H1 (cell line): ENCODE results near the gene CLEC2A. TPM values are rescaled to one million over a fixed set of nuclear protein-coding genes. Genes with fewer than 3 reads are reported as not detected.

Experiments used
- CTCF ChIA-PET: fragments of 300-600 bp; sonication (Branson Sonifier 250); formaldehyde crosslinking; loops from one replicate; lab custom pipeline; 2021; ENCODE audit not compliant: partially characterized antibody; lab: Charles Lee
- POLR2A ChIA-PET: fragments of 300-600 bp; sonication (Branson Sonifier 250); formaldehyde crosslinking; loops from one replicate; lab custom pipeline; 2021; ENCODE audit warnings: inconsistent platforms; ENCODE audit not compliant: partially characterized antibody; lab: Charles Lee
- DNase-seq, 2 experiments: peaks; one replicate each; pipeline versions ENCODE4 v3.0.0 to v3.0.0-alpha.2; 2010 to 2022; ENCODE audit warnings: low spot score in 2 of 2, low read depth in 1 of 2, mixed read lengths in 1 of 2
- FAIRE-seq: peaks from 2 replicates; lab custom pipeline; 2011; peaks lifted over from hg19 to GRCh38; lab: Jason Lieb, UNC
- H2AFZ ChIP-seq: 2 replicates; pipeline ENCODE4 v1.8.1; 2012; ENCODE audit warnings: low read length, inconsistent platforms
- H2AK5ac ChIP-seq: 2 replicates; pipeline ENCODE4 v1.6.1; 2013; ENCODE audit warnings: low read depth, low read length
- H2BK120ac ChIP-seq: replicated peaks from 2 replicates; pipeline ENCODE3; 2013; ENCODE audit warnings: low read depth, low read length, inconsistent platforms
- H2BK12ac ChIP-seq: 2 replicates; pipeline ENCODE4 v1.6.1; 2013; ENCODE audit warnings: low read depth, low read length
- H2BK15ac ChIP-seq: 2 replicates; pipeline ENCODE4 v1.6.1; 2013; ENCODE audit warnings: low read length
- H2BK20ac ChIP-seq: 2 replicates; pipeline ENCODE4 v1.6.1; 2013; ENCODE audit warnings: low read length
- H2BK5ac ChIP-seq: 2 replicates; pipeline ENCODE4 v1.6.1; 2013; ENCODE audit warnings: low read depth, low read length
- H3K14ac ChIP-seq: 2 replicates; pipeline ENCODE4 v1.6.1; 2013; ENCODE audit warnings: inconsistent platforms; ENCODE audit not compliant: insufficient read length
- H3K18ac ChIP-seq: 2 replicates; pipeline ENCODE4 v1.6.1; 2013; ENCODE audit warnings: low read length; ENCODE audit errors: extremely low read depth
- H3K23ac ChIP-seq: 2 replicates; pipeline ENCODE4 v1.6.1; 2013; ENCODE audit warnings: inconsistent platforms; ENCODE audit not compliant: insufficient read length
- H3K23me2 ChIP-seq: 2 replicates; pipeline ENCODE4 v1.6.1; 2013; ENCODE audit warnings: low read depth, low read length
- H3K27ac ChIP-seq: 2 replicates; pipeline ENCODE4 v1.6.1; 2011; ENCODE audit warnings: low read depth, low read length, inconsistent platforms
- H3K27me3 ChIP-seq, 4 experiments: replicated peaks in 1 of 4; 1 replicate in 1 of 4; 2 replicates in 3 of 4; pipeline versions ENCODE4 v1.6.1 to v1.8.1; 2011 to 2013; ENCODE audit warnings: low read length in 3 of 4, mild to moderate bottlenecking in 3 of 4, inconsistent platforms in 2 of 4, mixed read lengths in 2 of 4, moderate library complexity in 1 of 4; ENCODE audit not compliant: control insufficient read depth in 3 of 4, insufficient read depth in 3 of 4; ENCODE audit errors: extremely low read depth in 1 of 4
- H3K36me3 ChIP-seq, 4 experiments: 2 replicates each; pipeline versions ENCODE4 v1.6.1 to v1.8.1; 2011 to 2013; ENCODE audit warnings: mild to moderate bottlenecking in 4 of 4, low read length in 3 of 4, moderate library complexity in 2 of 4, control low read depth in 1 of 4, inconsistent platforms in 1 of 4; ENCODE audit not compliant: insufficient read depth in 4 of 4, control insufficient read depth in 2 of 4
- H3K4ac ChIP-seq: replicated peaks from 2 replicates; pipeline ENCODE3; 2013; ENCODE audit warnings: low read length, low read depth, mixed read lengths, inconsistent platforms; ENCODE audit not compliant: insufficient read length
- H3K4me1 ChIP-seq, 4 experiments: replicated peaks in 1 of 4; 1 replicate in 1 of 4; 2 replicates in 3 of 4; pipeline versions ENCODE4 v1.6.1 to v1.8.1; 2011 to 2013; ENCODE audit warnings: low read length in 3 of 4, inconsistent platforms in 2 of 4, mixed read lengths in 1 of 4; ENCODE audit not compliant: insufficient read depth in 4 of 4, control insufficient read depth in 3 of 4
- H3K4me2 ChIP-seq, 2 experiments: 2 replicates each; pipeline versions ENCODE4 v1.6.1 to v1.8.1; 2011 to 2013; ENCODE audit warnings: low read depth in 2 of 2, low read length in 2 of 2, control low read depth in 1 of 2, inconsistent platforms in 1 of 2, mild to moderate bottlenecking in 1 of 2; ENCODE audit not compliant: insufficient read depth in 1 of 2
- H3K4me3 ChIP-seq, 4 experiments: fragments of 200-600, 300-600 bp in 1 of 4; sonication (generic), shearing (Covaris generic), sonication (Bioruptor Twin) in 1 of 4; 2 replicates each; pipeline versions ENCODE4 v1.5.1 to v1.8.1; 2011 to 2016; ENCODE audit warnings: low read length in 4 of 4, low read depth in 3 of 4, control low read depth in 2 of 4, inconsistent platforms in 2 of 4, mild to moderate bottlenecking in 2 of 4, mixed read lengths in 1 of 4, moderate library complexity in 1 of 4; ENCODE audit not compliant: insufficient read depth in 2 of 4; ENCODE audit errors: extremely low read depth in 1 of 4
- H3K56ac ChIP-seq: replicated peaks from 2 replicates; pipeline ENCODE3; 2013; ENCODE audit warnings: low read depth, mild to moderate bottlenecking, mixed read lengths, low read length, inconsistent platforms; ENCODE audit not compliant: insufficient read length
- H3K79me1 ChIP-seq: 2 replicates; pipeline ENCODE4 v1.6.1; 2013; ENCODE audit warnings: low read depth, low read length, control low read depth
- H3K79me2 ChIP-seq, 2 experiments: 2 replicates each; pipeline versions ENCODE4 v1.6.1 to v1.8.1; 2012 to 2013; ENCODE audit warnings: low read length in 2 of 2, mild to moderate bottlenecking in 2 of 2, inconsistent platforms in 1 of 2; ENCODE audit not compliant: insufficient read depth in 2 of 2, control insufficient read depth in 1 of 2
- H3K9ac ChIP-seq, 4 experiments: replicated peaks in 1 of 4; 1 replicate in 1 of 4; 2 replicates in 3 of 4; pipeline versions ENCODE4 v1.6.1 to v1.8.1; 2011 to 2013; ENCODE audit warnings: low read depth in 3 of 4, low read length in 3 of 4, control low read depth in 2 of 4, mild to moderate bottlenecking in 2 of 4, moderate library complexity in 2 of 4, inconsistent platforms in 1 of 4; ENCODE audit errors: extremely low read depth in 1 of 4
- H3K9me3 ChIP-seq, 2 experiments: 2 replicates each; pipeline versions ENCODE4 v1.6.1 to v1.8.1; 2012 to 2013; ENCODE audit warnings: mild to moderate bottlenecking in 2 of 2, moderate library complexity in 2 of 2, control low read depth in 1 of 2, inconsistent platforms in 1 of 2, low read depth in 1 of 2, low read length in 1 of 2, mixed read lengths in 1 of 2; ENCODE audit not compliant: insufficient read depth in 2 of 2
- H4K20me1 ChIP-seq, 2 experiments: replicated peaks in 1 of 2; 2 replicates each; pipeline versions ENCODE3 to v1.8.1; 2011 to 2013; ENCODE audit warnings: inconsistent platforms in 2 of 2, low read length in 2 of 2, mild to moderate bottlenecking in 1 of 2; ENCODE audit not compliant: insufficient read depth in 2 of 2, control insufficient read depth in 1 of 2
- H4K5ac ChIP-seq: 2 replicates; pipeline ENCODE4 v1.6.1; 2013; ENCODE audit warnings: low read length, low read depth, mixed read lengths, inconsistent platforms; ENCODE audit not compliant: insufficient read length
- H4K8ac ChIP-seq: 2 replicates; pipeline ENCODE4 v1.8.0; 2013; ENCODE audit warnings: mild to moderate bottlenecking, moderate library complexity, low read length, inconsistent platforms; ENCODE audit not compliant: insufficient read depth; ENCODE audit errors: extremely low read depth
- H4K91ac ChIP-seq: replicated peaks from 2 replicates; pipeline ENCODE3; 2013; ENCODE audit warnings: low read length, mixed read lengths, inconsistent platforms; ENCODE audit not compliant: insufficient read length
- CBX8 ChIP-seq: fragments of 300-800, 300-1000 bp; sonication (generic); IDR thresholded peaks from 2 replicates; pipeline ENCODE4 v1.7.1; 2016; ENCODE audit warnings: low read depth, low read length, borderline replicate concordance
- CEBPB ChIP-seq: IDR thresholded peaks from 2 replicates; pipeline ENCODE4 v1.6.1; 2012; ENCODE audit warnings: low read depth, low read length
- CHD2 ChIP-seq: IDR thresholded peaks from 2 replicates; pipeline ENCODE4 v1.6.1; 2012; ENCODE audit warnings: low read length, improper control_type of control experiment
- CREB1 ChIP-seq: IDR thresholded peaks from 2 replicates; pipeline ENCODE4 v1.6.1; 2012; ENCODE audit warnings: inconsistent platforms
- EP300 ChIP-seq, 2 experiments: IDR thresholded peaks; 1 replicate in 1 of 2; 2 replicates in 1 of 2; pipeline ENCODE4 v1.6.1; 2011 to 2012; ENCODE audit warnings: low read depth in 2 of 2, low read length in 2 of 2, mild to moderate bottlenecking in 2 of 2, borderline replicate concordance in 1 of 2, inconsistent platforms in 1 of 2, moderate library complexity in 1 of 2
- GABPA ChIP-seq: IDR thresholded peaks from 2 replicates; pipeline ENCODE4 v1.6.1; 2011; ENCODE audit warnings: mild to moderate bottlenecking, low read length, moderate library complexity, borderline replicate concordance; ENCODE audit not compliant: insufficient read depth
- GTF2F1 ChIP-seq: IDR thresholded peaks from 2 replicates; pipeline ENCODE4 v1.6.1; 2012; ENCODE audit warnings: low read depth, low read length, improper control_type of control experiment, borderline replicate concordance
- HDAC2 ChIP-seq, 2 experiments: fragments of 300-600 bp in 1 of 2; sonication (generic) in 1 of 2; IDR thresholded peaks; 2 replicates each; pipeline ENCODE4 v1.6.1; 2011 to 2012; ENCODE audit warnings: low read depth in 2 of 2, low read length in 2 of 2, mild to moderate bottlenecking in 2 of 2, moderate library complexity in 2 of 2, borderline replicate concordance in 1 of 2, inconsistent platforms in 1 of 2
- JUND ChIP-seq: IDR thresholded peaks from 2 replicates; pipeline ENCODE4 v1.6.1; 2011; ENCODE audit warnings: mild to moderate bottlenecking, improper control_type of control experiment, low read length
- POU5F1 ChIP-seq: IDR thresholded peaks from 2 replicates; pipeline ENCODE4 v1.6.1; 2011; ENCODE audit warnings: low read depth, mild to moderate bottlenecking, low read length, moderate library complexity
- RNF2 ChIP-seq: fragments of 200-900, 300-1000 bp; sonication (generic); IDR thresholded peaks from 2 replicates; pipeline ENCODE4 v1.7.1; 2016; ENCODE audit warnings: borderline replicate concordance, low read depth, mild to moderate bottlenecking, antibody characterized with exemption, low read length; ENCODE audit not compliant: poor library complexity, severe bottlenecking; ENCODE audit errors: missing control alignments
- SP2 ChIP-seq: IDR thresholded peaks from 2 replicates; pipeline ENCODE4 v1.6.1; 2012; ENCODE audit warnings: mild to moderate bottlenecking, low read length, inconsistent platforms
- SRF ChIP-seq: IDR thresholded peaks from 2 replicates; pipeline ENCODE4 v1.6.1; 2011; ENCODE audit warnings: mild to moderate bottlenecking, low read depth, low read length, moderate library complexity
- TAF7 ChIP-seq: optimal IDR thresholded peaks from 2 replicates; pipeline ENCODE3; 2011; ENCODE audit warnings: low read depth, mild to moderate bottlenecking, inconsistent platforms, low read length, moderate library complexity, borderline replicate concordance
- TCF12 ChIP-seq: IDR thresholded peaks from 2 replicates; pipeline ENCODE4 v1.6.1; 2011; ENCODE audit warnings: low read depth, mild to moderate bottlenecking, low read length
- WGBS, 2 experiments: shearing (Covaris generic) in 1 of 2; methylation state at CpG; one replicate each; pipeline versions ENCODE4 v1.1.6 to v1.1.7; 2013 to 2015; ENCODE audit warnings: low lambda C conversion rate in 2 of 2, mixed read lengths in 2 of 2, inconsistent platforms in 1 of 2, low coverage in 1 of 2, missing lambda C conversion rate in 1 of 2; ENCODE audit not compliant: insufficient replicate concordance in 2 of 2, insufficient coverage in 1 of 2, insufficient read length in 1 of 2; ENCODE audit errors: extremely low coverage in 1 of 2, missing lambda C conversion rate in 1 of 2; 5-methylcytosine and 5-hydroxymethylcytosine counted together
- polyA plus RNA-seq, 7 experiments: library from polyadenylated mRNA; depleted of rRNA in 3 of 7; stranded (reverse) in 5 of 7; unstranded in 2 of 7; fragments of >200 nt in 5 of 7; fragments of 200-250 nt in 2 of 7; gene quantifications; 1 replicate in 5 of 7; 2 replicates in 1 of 7; 4 replicates in 1 of 7; pipeline versions ENCODE4 v1.2.1 to v1.2.3, GENCODE V29; 2011 to 2013; ENCODE audit warnings: missing spikeins in 2 of 7, mixed read lengths in 2 of 7
- total RNA-seq: library from RNA; stranded (reverse); fragmentation: NEBNext Ultra II Directional; extraction: Animal tissue kit (Norgen Biotek cat#: 25700); gene quantifications from 2 replicates; pipeline ENCODE4 v1.2.1, GENCODE V29; 2021

The CLEC2A gene
- total and polyA plus RNA-seq, 2 of the 8 experiments (the other 6 are each of a cell fraction or from before 2014, with no cell fraction given): 0.63 to 3.7 TPM

GRCh38 chr12:9980126-9980525 is 48.0 kb upstream of the CLEC2A start:
- H3K4me2 ChIP-seq: no peak overlapping the region
- H3K27ac ChIP-seq: no peak overlapping the region
- no peak overlapping the region for H3K23ac ChIP-seq
- H4K20me1 ChIP-seq: no peaks in the 10 kb centered on the region
- no peak overlapping the region for H4K8ac ChIP-seq
- WGBS, 2 experiments: 83% methylated on average over 2 of the region's 3 CpGs; no CpG with 5 or more reads in 1 of the 2 experiments
- H2AK5ac ChIP-seq: no peak overlapping the region
- DNase-seq: no peak
- ChIA-PET CTCF (no interaction called here), POLR2A (no interaction called here)
- H3K4ac ChIP-seq: no peak overlapping the region
- no peaks in the 10 kb centered on the region for H3K23me2 ChIP-seq
- no peak overlapping the region for H3K18ac ChIP-seq
- no peak for FAIRE-seq
- H2BK120ac ChIP-seq: no peak overlapping the region
- no peak overlapping the region for H4K5ac ChIP-seq
- H2AFZ ChIP-seq: no peak overlapping the region
- H3K36me3 ChIP-seq: no peaks in the 10 kb centered on the region
- H3K79me1 ChIP-seq: no peaks in the 10 kb centered on the region
- peaks cover 0 to 3% (median 1%) of the 10 kb centered on the region in 4 experiments; a peak in 1 of 7 replicates for H3K4me1 ChIP-seq
- H3K14ac ChIP-seq: no peak overlapping the region
- H2BK5ac ChIP-seq: no peak overlapping the region
- no peak overlapping the region for H3K4me3 ChIP-seq
- no peaks in the 10 kb centered on the region for H3K27me3 ChIP-seq
- H2BK15ac ChIP-seq: no peak overlapping the region
- no peak overlapping the region for H2BK12ac ChIP-seq
- H3K9ac ChIP-seq: no peak overlapping the region
- H3K9me3 ChIP-seq: peaks cover 9 to 10% of the 10 kb centered on the region in 2 experiments
- H3K79me2 ChIP-seq: no peaks in the 10 kb centered on the region
- H3K56ac ChIP-seq: no peak overlapping the region
- H2BK20ac ChIP-seq: no peak overlapping the region
- no peak overlapping the region for H4K91ac ChIP-seq
- no peak for TF ChIP-seq CBX8
- no peak for TF ChIP-seq EP300 (IDR thresholded peaks at IDR 0.05; ENCODE audit: borderline replicate concordance in 1 of 2, low read depth in 2 of 2, low read length in 2 of 2)
- no peak for TF ChIP-seq TAF7
- no peak for TF ChIP-seq JUND
- no peak for TF ChIP-seq CREB1
- no peak for TF ChIP-seq TCF12
- no peak for TF ChIP-seq HDAC2 (IDR thresholded peaks at IDR 0.05; ENCODE audit: borderline replicate concordance in 1 of 2, low read depth in 2 of 2, low read length in 2 of 2)
- TF ChIP-seq GABPA: no peak
- no peak for TF ChIP-seq GTF2F1
- no peak for TF ChIP-seq POU5F1
- TF ChIP-seq RNF2: no peak
- TF ChIP-seq CEBPB: no peak
- TF ChIP-seq SRF: no peak
- TF ChIP-seq CHD2: no peak
- TF ChIP-seq SP2: no peak
